ENCODE data around the gene ARMH3.

Gene ARMH3

DNA sequence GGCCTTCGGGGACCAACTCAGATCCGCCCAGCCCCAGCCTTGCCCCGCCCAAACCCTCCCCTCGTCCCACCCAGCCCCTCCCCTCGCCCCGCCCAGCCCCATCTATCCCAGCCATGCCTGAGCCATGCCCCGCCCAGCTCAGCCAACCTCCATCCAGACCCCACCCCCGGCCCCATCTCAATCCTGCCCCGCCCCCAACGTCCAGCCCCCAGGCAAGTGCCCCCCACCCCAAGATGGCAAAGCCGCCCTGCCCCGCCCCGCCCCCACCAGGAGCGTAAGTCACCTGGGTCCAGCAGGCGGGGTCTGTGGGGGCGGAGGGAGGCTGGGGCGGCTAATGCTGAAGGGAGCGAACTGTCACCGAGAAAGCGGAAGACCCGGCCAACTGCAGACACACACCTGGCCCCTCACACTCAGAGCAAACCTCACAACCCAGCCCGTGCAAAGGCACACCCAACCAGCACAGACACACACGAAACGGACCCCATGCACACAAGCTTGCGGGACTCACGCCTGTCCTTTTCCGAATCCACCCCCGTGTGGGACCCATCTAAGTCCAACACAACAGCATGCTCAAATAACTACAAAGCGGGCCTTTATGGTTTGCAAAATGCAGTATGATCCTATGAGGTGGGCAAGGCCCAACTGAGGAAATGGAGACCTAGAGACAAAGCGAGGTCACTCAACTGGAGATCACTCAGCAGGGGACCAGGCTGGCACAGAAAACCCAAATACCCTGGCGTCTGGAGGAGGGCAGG lies 226.2 kb downstream of the ARMH3 start:
- H3K27ac ChIP-seq = peak overlapping the region; percentile 86
- TF ChIP-seq, protein P1, sequence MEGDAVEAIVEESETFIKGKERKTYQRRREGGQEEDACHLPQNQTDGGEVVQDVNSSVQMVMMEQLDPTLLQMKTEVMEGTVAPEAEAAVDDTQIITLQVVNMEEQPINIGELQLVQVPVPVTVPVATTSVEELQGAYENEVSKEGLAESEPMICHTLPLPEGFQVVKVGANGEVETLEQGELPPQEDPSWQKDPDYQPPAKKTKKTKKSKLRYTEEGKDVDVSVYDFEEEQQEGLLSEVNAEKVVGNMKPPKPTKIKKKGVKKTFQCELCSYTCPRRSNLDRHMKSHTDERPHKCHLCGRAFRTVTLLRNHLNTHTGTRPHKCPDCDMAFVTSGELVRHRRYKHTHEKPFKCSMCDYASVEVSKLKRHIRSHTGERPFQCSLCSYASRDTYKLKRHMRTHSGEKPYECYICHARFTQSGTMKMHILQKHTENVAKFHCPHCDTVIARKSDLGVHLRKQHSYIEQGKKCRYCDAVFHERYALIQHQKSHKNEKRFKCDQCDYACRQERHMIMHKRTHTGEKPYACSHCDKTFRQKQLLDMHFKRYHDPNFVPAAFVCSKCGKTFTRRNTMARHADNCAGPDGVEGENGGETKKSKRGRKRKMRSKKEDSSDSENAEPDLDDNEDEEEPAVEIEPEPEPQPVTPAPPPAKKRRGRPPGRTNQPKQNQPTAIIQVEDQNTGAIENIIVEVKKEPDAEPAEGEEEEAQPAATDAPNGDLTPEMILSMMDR (IDR thresholded peaks at IDR 0.05) = no peak
- no peak for TF ChIP-seq ZFX (IDR thresholded peaks at IDR 0.05; ENCODE audit: borderline replicate concordance)

- H3K27ac ChIP-seq = peak overlapping the region; percentile 86
- TF ChIP-seq, protein P1 (IDR thresholded peaks at IDR 0.05) = no peak
- no peak for TF ChIP-seq ZFX (IDR thresholded peaks at IDR 0.05; ENCODE audit: borderline replicate concordance)
Measured at GRCh38 chr10:101828766-101829551, 227.0 kb downstream of the ARMH3 start.

GRCh38 chr10:101827919-101828600 lies 227.9 kb downstream of the ARMH3 start:
- no peak overlapping the region for H3K27ac ChIP-seq
- TF ChIP-seq, protein P1 (IDR thresholded peaks at IDR 0.05) = no peak
- TF ChIP-seq ZFX (IDR thresholded peaks at IDR 0.05; ENCODE audit: borderline replicate concordance) = no peak

- TF ChIP-seq ZFX (IDR thresholded peaks at IDR 0.05; ENCODE audit: borderline replicate concordance) = no peak
- H3K27ac ChIP-seq = no peak overlapping the region
Measured at GRCh38 chr10:101826852-101827434, 229.0 kb downstream of the ARMH3 start.

DNA sequence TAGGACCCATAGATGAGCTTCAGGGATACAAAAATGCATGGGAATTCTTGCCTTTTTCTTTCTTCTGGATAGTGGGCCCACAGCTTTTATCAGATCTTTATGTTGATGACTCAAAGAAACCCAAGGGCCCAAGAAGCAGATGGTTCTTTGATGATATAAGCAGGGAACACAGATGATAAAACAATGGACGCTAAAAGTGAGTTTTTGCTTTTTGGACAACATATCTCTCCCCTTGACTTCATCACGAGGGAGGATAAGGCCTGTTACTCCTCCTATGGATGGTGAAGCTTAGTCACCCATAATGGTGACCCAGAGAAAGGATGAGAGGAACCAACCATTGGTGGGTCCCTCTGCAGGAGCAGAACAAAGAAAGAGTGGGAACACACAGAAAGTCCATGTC lies 231.2 kb downstream of the ARMH3 start:
- no peak for TF ChIP-seq ZFX (IDR thresholded peaks at IDR 0.05; ENCODE audit: borderline replicate concordance)
- TF ChIP-seq, protein P1 (IDR thresholded peaks at IDR 0.05) = no peak
- no peak overlapping the region for H3K27ac ChIP-seq

DNA sequence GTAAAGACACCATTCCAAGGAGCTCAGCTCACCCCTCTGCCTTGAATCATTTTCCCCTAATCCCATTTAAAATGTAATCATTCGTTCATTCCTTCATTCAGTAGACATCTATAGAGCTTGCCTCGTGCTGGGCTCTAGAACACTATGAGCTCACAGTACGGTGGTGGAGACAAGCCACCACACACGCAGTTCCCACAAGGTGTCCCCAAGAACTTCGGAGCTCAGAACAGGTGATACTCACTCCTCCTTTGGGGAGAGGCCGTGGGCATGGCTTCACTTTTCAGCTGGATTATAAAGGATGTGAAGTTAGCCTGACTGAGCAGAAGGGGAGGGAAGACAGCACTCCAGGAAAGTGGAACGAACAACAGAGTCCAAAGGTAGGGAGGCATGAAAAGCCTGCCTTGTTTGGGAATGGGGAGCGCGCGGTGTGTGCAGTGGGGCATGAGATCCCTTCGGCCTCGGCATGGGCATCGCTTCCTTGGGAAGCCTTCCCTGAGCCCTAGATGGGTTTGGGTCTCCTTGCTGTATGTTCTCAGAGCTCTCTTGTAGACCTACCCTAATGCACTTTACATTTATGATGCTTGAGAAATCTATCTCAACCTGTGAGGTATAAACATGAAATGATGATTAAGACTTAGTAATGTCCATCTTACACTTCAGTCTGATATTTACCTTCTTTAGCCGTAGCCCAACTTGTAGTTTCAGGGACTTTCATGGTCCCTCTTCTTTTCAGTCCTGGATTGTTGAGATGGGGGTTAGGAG lies 236.9 kb downstream of the ARMH3 start:
- TF ChIP-seq ZFX (IDR thresholded peaks at IDR 0.05; ENCODE audit: borderline replicate concordance) = no peak
- TF ChIP-seq, protein P1 (IDR thresholded peaks at IDR 0.05) = no peak

More for the DNA sequence above, 236.9 kb downstream of the ARMH3 start:
- H3K27ac ChIP-seq = peak overlapping the region; percentile 87

Data from 22Rv1 (cell line).